WTC11 (cell line): ENCODE data around the gene S100A5.

Source experiments
- ATF1 ChIP-seq: sonication (generic); formaldehyde crosslinking; IDR thresholded peaks from 2 replicates; pipeline ENCODE4 v1.8.1; 2023; ENCODE audit warnings: mild to moderate bottlenecking, moderate library complexity, missing genetic modification reagents
- CBFB ChIP-seq: sonication (generic); formaldehyde crosslinking; IDR thresholded peaks from 2 replicates; pipeline ENCODE4 v1.8.1; 2022; ENCODE audit warnings: mild to moderate bottlenecking, low read depth, missing genetic modification reagents
- FOXK1 ChIP-seq: sonication (generic); formaldehyde crosslinking; IDR thresholded peaks from 2 replicates; pipeline ENCODE4 v1.8.0; 2022; ENCODE audit warnings: mild to moderate bottlenecking, moderate library complexity, missing genetic modification reagents
- HMGA2 ChIP-seq: fragments of 250-450 bp; sonication (Bioruptor Pico); IDR thresholded peaks from 2 replicates; pipeline ENCODE4 v1.4.0; 2021; ENCODE audit warnings: mild to moderate bottlenecking, moderate library complexity
- NR1H2 ChIP-seq: sonication (generic); formaldehyde crosslinking; IDR thresholded peaks from 2 replicates; pipeline ENCODE4 v1.9.0; 2021; ENCODE audit warnings: mild to moderate bottlenecking, moderate library complexity, missing genetic modification reagents
- NR2C2 ChIP-seq: sonication (generic); formaldehyde crosslinking; IDR thresholded peaks from 2 replicates; pipeline ENCODE4 v1.8.0; 2022; ENCODE audit warnings: mild to moderate bottlenecking, missing genetic modification reagents
- SMAD4 ChIP-seq: sonication (generic); formaldehyde crosslinking; IDR thresholded peaks from 2 replicates; pipeline ENCODE4 v1.8.0; 2022; ENCODE audit warnings: mild to moderate bottlenecking, missing genetic modification reagents
- TP53 ChIP-seq: sonication (generic); formaldehyde crosslinking; IDR thresholded peaks from 2 replicates; pipeline ENCODE4 v1.8.1; 2023; ENCODE audit warnings: mild to moderate bottlenecking, missing genetic modification reagents
- ZNF416 ChIP-seq: fragments of 250-450 bp; sonication (Bioruptor Pico); IDR thresholded peaks from 2 replicates; pipeline ENCODE4 v1.9.0; 2021; ENCODE audit warnings: mild to moderate bottlenecking, inconsistent platforms
- TF ChIP-seq, protein P1 (sequence below): fragments of 200-600 bp; IDR thresholded peaks from 2 replicates; pipeline ENCODE4 v1.8.0; 2022; ENCODE audit warnings: antibody characterized with exemption
- TF ChIP-seq, protein P2 (sequence below): sonication (generic); formaldehyde crosslinking; IDR thresholded peaks from 2 replicates; pipeline ENCODE4 v1.8.1; 2022; ENCODE audit warnings: mild to moderate bottlenecking, missing genetic modification reagents, moderate library complexity, borderline replicate concordance
- TF ChIP-seq, protein P3 (sequence below): sonication (generic); formaldehyde crosslinking; IDR thresholded peaks from 2 replicates; pipeline ENCODE4 v1.8.1; 2022; ENCODE audit warnings: low read depth, missing genetic modification reagents, borderline replicate concordance
- TF ChIP-seq, protein P4 (sequence below): sonication (generic); formaldehyde crosslinking; IDR thresholded peaks from 2 replicates; pipeline ENCODE4 v1.8.0; 2022; ENCODE audit warnings: mild to moderate bottlenecking, missing genetic modification reagents
- TF ChIP-seq, protein P5 (sequence below): sonication (generic); formaldehyde crosslinking; IDR thresholded peaks from 2 replicates; pipeline ENCODE4 v1.8.1; 2023; ENCODE audit warnings: mild to moderate bottlenecking, missing genetic modification reagents, moderate library complexity

DNA sequence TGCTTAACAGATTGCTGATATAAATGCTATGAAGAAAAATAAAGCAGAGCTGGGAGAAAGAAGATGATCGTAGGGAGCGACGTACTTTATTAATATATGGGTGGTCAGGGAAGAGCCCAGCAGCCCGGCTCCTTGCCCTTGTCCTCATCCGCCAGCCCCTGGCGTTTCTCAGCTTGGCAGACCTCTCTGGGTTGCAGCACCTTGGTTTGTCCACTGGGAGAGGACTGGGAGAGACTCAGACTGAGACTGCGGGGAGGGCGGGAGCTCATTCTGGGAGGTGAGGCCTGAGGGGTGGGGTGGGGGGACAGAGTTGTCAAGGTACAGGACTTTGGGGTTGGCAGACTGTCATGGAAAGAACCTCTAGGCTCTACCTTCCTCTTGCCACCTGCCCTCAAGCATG, 11.6 kb upstream of the S100A5 start:
- TF ChIP-seq, protein P1, sequence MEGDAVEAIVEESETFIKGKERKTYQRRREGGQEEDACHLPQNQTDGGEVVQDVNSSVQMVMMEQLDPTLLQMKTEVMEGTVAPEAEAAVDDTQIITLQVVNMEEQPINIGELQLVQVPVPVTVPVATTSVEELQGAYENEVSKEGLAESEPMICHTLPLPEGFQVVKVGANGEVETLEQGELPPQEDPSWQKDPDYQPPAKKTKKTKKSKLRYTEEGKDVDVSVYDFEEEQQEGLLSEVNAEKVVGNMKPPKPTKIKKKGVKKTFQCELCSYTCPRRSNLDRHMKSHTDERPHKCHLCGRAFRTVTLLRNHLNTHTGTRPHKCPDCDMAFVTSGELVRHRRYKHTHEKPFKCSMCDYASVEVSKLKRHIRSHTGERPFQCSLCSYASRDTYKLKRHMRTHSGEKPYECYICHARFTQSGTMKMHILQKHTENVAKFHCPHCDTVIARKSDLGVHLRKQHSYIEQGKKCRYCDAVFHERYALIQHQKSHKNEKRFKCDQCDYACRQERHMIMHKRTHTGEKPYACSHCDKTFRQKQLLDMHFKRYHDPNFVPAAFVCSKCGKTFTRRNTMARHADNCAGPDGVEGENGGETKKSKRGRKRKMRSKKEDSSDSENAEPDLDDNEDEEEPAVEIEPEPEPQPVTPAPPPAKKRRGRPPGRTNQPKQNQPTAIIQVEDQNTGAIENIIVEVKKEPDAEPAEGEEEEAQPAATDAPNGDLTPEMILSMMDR = no peak
- TF ChIP-seq SMAD4 (CRISPR knock-in tag) = no peak
- no peak for TF ChIP-seq ZNF416 (CRISPR knock-in tag)
- TF ChIP-seq NR2C2 (CRISPR knock-in tag) = no peak
- no peak for TF ChIP-seq CBFB
- TF ChIP-seq, protein P2, sequence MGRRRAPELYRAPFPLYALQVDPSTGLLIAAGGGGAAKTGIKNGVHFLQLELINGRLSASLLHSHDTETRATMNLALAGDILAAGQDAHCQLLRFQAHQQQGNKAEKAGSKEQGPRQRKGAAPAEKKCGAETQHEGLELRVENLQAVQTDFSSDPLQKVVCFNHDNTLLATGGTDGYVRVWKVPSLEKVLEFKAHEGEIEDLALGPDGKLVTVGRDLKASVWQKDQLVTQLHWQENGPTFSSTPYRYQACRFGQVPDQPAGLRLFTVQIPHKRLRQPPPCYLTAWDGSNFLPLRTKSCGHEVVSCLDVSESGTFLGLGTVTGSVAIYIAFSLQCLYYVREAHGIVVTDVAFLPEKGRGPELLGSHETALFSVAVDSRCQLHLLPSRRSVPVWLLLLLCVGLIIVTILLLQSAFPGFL (CRISPR knock-in tag) = no peak
- TF ChIP-seq, protein P3, sequence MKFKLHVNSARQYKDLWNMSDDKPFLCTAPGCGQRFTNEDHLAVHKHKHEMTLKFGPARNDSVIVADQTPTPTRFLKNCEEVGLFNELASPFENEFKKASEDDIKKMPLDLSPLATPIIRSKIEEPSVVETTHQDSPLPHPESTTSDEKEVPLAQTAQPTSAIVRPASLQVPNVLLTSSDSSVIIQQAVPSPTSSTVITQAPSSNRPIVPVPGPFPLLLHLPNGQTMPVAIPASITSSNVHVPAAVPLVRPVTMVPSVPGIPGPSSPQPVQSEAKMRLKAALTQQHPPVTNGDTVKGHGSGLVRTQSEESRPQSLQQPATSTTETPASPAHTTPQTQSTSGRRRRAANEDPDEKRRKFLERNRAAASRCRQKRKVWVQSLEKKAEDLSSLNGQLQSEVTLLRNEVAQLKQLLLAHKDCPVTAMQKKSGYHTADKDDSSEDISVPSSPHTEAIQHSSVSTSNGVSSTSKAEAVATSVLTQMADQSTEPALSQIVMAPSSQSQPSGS (CRISPR knock-in tag) = no peak
- TF ChIP-seq, protein P4, sequence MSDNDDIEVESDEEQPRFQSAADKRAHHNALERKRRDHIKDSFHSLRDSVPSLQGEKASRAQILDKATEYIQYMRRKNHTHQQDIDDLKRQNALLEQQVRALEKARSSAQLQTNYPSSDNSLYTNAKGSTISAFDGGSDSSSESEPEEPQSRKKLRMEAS (CRISPR knock-in tag) = no peak
- TF ChIP-seq FOXK1 = no peak
- TF ChIP-seq TP53 (CRISPR knock-in tag) = no peak
- TF ChIP-seq, protein P5, sequence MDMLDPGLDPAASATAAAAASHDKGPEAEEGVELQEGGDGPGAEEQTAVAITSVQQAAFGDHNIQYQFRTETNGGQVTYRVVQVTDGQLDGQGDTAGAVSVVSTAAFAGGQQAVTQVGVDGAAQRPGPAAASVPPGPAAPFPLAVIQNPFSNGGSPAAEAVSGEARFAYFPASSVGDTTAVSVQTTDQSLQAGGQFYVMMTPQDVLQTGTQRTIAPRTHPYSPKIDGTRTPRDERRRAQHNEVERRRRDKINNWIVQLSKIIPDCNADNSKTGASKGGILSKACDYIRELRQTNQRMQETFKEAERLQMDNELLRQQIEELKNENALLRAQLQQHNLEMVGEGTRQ (CRISPR knock-in tag) = no peak
- no peak for TF ChIP-seq NR1H2 (CRISPR knock-in tag)
- TF ChIP-seq ATF1 (CRISPR knock-in tag) = no peak
- no peak for TF ChIP-seq HMGA2 (CRISPR knock-in tag)
